GM19238 (cell line): ENCODE measurements around the gene RDH5.
A peak's percentile ranks its signal among the peaks of the same experiment; 100 is the strongest.

Source experiments
- DNase-seq: peaks from one replicate; pipeline ENCODE4 v3.0.0; 2011; ENCODE audit warnings: low spot score; ENCODE audit not compliant: insufficient read length

RDH5 gene

DNA sequence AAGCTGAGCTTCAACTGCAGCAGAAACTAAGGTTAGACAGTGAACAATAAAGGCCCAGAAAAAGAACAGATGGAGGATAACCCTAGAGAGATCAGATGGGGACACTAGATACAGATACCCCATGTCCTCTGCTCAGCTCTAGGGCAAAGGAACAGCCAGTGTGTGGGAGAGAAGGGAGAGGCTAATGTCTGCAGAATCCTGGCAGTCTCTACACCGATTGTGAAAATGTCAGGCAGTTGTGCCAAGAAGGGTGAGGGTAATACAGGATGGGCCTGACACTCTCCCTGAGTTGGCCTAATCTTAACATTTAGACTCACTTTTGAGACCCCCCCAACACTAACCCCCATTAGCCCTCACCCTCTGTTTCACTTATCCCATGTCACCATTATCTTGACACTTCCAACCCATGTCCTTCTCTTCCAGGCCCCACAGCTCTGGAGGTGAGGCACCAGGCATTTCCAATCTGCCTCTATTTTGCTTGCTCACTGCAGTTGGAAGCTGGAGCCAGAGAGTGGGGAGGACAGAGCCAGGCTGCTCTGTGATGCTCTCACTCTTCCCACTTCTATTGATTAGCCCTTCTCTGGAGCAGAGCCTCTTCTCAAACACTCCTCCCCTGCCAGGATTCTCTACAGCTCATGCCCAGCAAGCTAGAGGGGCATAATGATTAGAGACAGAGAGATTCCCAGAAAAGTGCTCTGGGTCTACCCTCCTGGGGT lies 7.3 kb upstream of the RDH5 start:
- DNase-seq: no peak

GRCh38 chr12:55713721-55714120 lies 6.5 kb upstream of the RDH5 start:
- DNase-seq: no peak

DNA sequence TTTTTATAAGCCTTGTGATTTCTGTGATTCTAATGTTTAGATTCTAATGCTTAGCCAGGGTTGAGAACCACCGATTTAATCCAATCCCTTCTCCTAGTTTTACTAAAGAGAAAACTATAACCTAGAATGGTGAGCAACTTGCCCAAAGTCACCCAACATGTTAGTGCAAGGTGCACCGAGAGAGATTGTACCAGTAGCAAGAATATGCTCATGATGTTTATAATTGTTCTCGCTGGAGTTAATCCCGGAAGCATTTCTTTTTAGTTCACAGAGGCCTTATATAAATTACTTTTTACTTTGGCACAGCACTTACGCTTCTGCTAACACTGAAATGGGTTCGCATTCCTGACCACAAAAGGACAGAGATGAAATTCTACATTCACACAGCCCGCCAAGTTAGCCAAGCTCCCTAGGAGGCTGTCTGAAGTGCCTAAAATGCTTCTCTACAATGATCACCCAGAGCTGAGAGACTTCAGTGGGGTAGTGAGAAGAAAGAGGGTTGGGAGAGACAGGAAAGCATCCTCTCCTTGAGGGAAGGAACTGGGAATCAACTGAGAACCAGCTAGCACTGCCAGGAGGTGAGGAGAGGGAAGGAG lies 4.9 kb upstream of the RDH5 start:
- no peak for DNase-seq

- DNase-seq: peak; percentile 97
Measured at GRCh38 chr12:55715833-55716581, 4.2 kb upstream of the RDH5 start, which contains the start of gene BLOC1S1. Gene BLOC1S1, plus strand, starts transcription at chr12:55716046. Its CDS starts 6 bp downstream, at chr12:55716052.

GRCh38 chr12:55716582-55716957 lies 3.6 kb upstream of the RDH5 start:
- DNase-seq: no peak

- no peak for DNase-seq
Measured at GRCh38 chr12:55717011-55718007, 2.9 kb upstream of the RDH5 start.

- no peak for DNase-seq
Measured at GRCh38 chr12:55718015-55718414, 2.2 kb upstream of the RDH5 start.

- DNase-seq: no peak
Measured at GRCh38 chr12:55718624-55719275, 1.4 kb upstream of the RDH5 start.

- DNase-seq: no peak
Measured at GRCh38 chr12:55719371-55719770, 822 bp upstream of the RDH5 start.

DNA sequence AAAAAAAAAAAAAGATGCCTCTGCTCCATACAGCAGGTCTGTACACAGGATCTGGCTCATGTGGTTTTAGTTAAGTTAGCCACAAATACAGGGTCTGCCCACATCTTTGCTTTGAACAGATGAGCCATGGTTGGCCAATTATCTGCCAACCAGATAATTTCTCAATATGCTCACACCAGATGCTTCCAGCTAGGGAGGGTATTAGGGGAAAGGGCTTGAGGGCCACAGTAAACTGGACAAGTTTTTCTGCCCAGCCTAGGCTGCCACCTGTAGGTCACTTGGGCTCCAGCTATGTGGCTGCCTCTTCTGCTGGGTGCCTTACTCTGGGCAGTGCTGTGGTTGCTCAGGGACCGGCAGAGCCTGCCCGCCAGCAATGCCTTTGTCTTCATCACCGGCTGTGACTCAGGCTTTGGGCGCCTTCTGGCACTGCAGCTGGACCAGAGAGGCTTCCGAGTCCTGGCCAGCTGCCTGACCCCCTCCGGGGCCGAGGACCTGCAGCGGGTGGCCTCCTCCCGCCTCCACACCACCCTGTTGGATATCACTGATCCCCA lies 776 bp downstream of the RDH5 start:
- DNase-seq: no peak

- DNase-seq: no peak
Measured at GRCh38 chr12:55721601-55722213, 1.5 kb downstream of the RDH5 start.

GRCh38 chr12:55722948-55723347 lies 2.8 kb downstream of the RDH5 start:
- no peak for DNase-seq

- DNase-seq: no peak
Measured at GRCh38 chr12:55723516-55724225, 3.5 kb downstream of the RDH5 start.

DNA sequence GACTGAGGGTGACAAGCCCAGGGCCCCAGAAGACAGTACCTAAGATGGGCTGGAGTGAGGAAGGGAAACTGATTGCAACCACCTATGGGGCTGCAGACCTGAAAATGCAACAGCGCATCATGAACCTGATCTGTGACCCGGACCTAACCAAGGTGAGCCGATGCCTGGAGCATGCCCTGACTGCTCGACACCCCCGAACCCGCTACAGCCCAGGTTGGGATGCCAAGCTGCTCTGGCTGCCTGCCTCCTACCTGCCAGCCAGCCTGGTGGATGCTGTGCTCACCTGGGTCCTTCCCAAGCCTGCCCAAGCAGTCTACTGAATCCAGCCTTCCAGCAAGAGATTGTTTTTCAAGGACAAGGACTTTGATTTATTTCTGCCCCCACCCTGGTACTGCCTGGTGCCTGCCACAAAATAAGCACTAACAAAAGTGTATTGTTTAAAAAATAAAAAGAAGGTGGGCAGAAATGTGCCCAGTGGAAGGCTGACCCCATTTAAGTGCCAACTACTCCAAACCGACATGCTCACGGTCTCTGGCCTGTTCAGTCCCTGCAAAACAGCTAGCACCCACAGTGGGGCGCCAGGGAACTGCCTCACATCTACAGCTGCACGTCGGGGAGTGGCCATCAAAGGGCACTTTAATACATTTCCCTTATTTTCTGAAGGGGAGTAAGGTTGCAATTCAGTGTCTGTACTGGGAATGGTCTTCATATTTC lies 4.2 kb downstream of the RDH5 start:
- no peak for DNase-seq

GRCh38 chr12:55724940-55725309 lies 4.7 kb downstream of the RDH5 start:
- DNase-seq: no peak

DNA sequence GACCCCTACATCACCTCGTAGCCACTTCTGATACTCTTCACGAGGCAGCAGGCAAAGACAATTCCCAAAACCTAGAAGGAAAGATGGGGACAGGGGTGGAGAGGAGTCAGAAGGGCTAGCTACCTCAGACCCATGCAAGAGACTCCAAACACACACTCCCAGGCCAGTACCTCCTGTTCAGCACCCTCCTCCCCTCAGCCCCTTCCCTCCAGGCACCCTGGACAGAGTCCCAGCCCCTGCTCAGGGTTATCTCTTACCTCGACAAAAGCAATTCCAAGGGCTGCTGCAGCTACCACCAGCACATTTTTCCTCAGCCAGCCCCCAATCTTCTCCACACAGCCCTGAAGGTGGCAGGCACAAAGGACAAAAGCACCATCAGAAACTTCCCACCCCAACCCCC lies 5.4 kb downstream of the RDH5 start:
- DNase-seq: no peak

DNA sequence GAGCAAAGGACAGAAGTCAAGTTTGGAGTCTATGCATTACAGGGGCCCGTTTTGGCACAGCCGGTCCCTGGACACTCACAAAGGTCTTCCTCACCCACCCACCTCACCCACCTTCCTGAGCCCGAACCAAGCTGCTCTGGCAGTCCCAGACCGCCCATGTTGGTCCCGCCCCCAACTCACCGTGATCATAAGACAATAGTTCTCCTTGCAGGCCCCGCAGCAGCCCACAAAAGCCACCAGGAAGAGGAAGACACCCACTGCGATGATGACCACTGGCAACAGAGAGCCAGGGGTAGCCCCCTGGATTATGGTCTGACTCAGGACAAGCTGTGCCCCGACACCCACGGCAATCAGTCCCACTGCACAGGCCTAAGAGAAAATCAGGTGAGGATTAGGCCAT lies 6.8 kb downstream of the RDH5 start:
- no peak for DNase-seq

GRCh38 chr12:55727643-55728185 lies 7.5 kb downstream of the RDH5 start:
- no peak for DNase-seq
